SK-N-SH treated with all-trans-retinoic acid at 6 μM for 48 hours (cell line): Measurements from ENCODE around the gene BSN.

ENCODE experiments used
- ATAC-seq: fragments of 200-7000 bp; cut with Tn5 transposase; 3 replicates; pipeline ENCODE4 v1.9.1; 2020; ENCODE audit warnings: mild to moderate bottlenecking, moderate library complexity
- BACH2 ChIP-seq: fragments of 250-450 bp; sonication (Bioruptor Pico); IDR thresholded peaks from 2 replicates; pipeline ENCODE4 v1.9.0; 2021; ENCODE audit warnings: mild to moderate bottlenecking, borderline replicate concordance
- CSDC2 ChIP-seq: fragments of 250-450 bp; sonication (Bioruptor Pico); IDR thresholded peaks from 2 replicates; pipeline ENCODE4 v1.5.0; 2020; ENCODE audit warnings: mild to moderate bottlenecking, moderate library complexity
- ESRRG ChIP-seq: fragments of 250-450 bp; sonication (Bioruptor Pico); IDR thresholded peaks from 2 replicates; pipeline ENCODE4 v1.6.1; 2021; ENCODE audit warnings: mild to moderate bottlenecking
- GLIS3 ChIP-seq: fragments of 250-450 bp; sonication (Bioruptor Pico); IDR thresholded peaks from 2 replicates; pipeline ENCODE4 v1.5.0; 2020; ENCODE audit warnings: mild to moderate bottlenecking, moderate library complexity
- ISL1 ChIP-seq: fragments of 250-450 bp; sonication (Bioruptor Pico); IDR thresholded peaks from 2 replicates; pipeline ENCODE4 v2.1.2; 2022; ENCODE audit warnings: mild to moderate bottlenecking, moderate library complexity
- OSR1 ChIP-seq: fragments of 250-450 bp; sonication (Bioruptor Pico); IDR thresholded peaks from 2 replicates; pipeline ENCODE4 v1.8.0; 2022; ENCODE audit warnings: moderate library complexity, mild to moderate bottlenecking, inconsistent platforms
- RARB ChIP-seq: fragments of 250-450 bp; sonication (Bioruptor Pico); IDR thresholded peaks from 2 replicates; pipeline ENCODE4 v1.8.0; 2021; ENCODE audit warnings: mild to moderate bottlenecking, moderate library complexity
- SNAI2 ChIP-seq: fragments of 250-450 bp; sonication (Bioruptor Pico); IDR thresholded peaks from 2 replicates; pipeline ENCODE4 v1.5.0; 2020; ENCODE audit warnings: mild to moderate bottlenecking, moderate library complexity
- TCF4 ChIP-seq: fragments of 250-450 bp; sonication (Bioruptor Pico); IDR thresholded peaks from 2 replicates; pipeline ENCODE4 v1.8.0; 2021; ENCODE audit warnings: mild to moderate bottlenecking, moderate library complexity, borderline replicate concordance
- TOX ChIP-seq: fragments of 250-450 bp; sonication (Bioruptor Pico); IDR thresholded peaks from 2 replicates; pipeline ENCODE4 v1.8.0; 2021; ENCODE audit warnings: mild to moderate bottlenecking, moderate library complexity, borderline replicate concordance
- ZC3H10 ChIP-seq: fragments of 250-450 bp; sonication (Bioruptor Pico); IDR thresholded peaks from 2 replicates; pipeline ENCODE4 v1.5.1; 2021; ENCODE audit warnings: mild to moderate bottlenecking, moderate library complexity
- ZFP3 ChIP-seq: fragments of 250-450 bp; sonication (Bioruptor Pico); IDR thresholded peaks from 2 replicates; pipeline ENCODE4 v1.5.0; 2020; ENCODE audit warnings: mild to moderate bottlenecking, moderate library complexity
- ZFP30 ChIP-seq: fragments of 450-650 bp; formaldehyde crosslinking; IDR thresholded peaks from 2 replicates; pipeline ENCODE4 v1.5.0; 2022; ENCODE audit warnings: mild to moderate bottlenecking, moderate library complexity
- ZNF565 ChIP-seq: fragments of 450-650 bp; formaldehyde crosslinking; conservative IDR thresholded peaks from 2 replicates; pipeline ENCODE4 v1.5.0; 2020; ENCODE audit warnings: low read depth, mild to moderate bottlenecking, moderate library complexity
- ZNF70 ChIP-seq: fragments of 450-650 bp; formaldehyde crosslinking; IDR thresholded peaks from 2 replicates; pipeline ENCODE4 v1.5.0; 2020; ENCODE audit warnings: mild to moderate bottlenecking, moderate library complexity
- TF ChIP-seq, protein P1 (sequence below): fragments of 250-450 bp; sonication (Bioruptor Pico); IDR thresholded peaks from 2 replicates; pipeline ENCODE4 v1.8.0; 2020; ENCODE audit warnings: mild to moderate bottlenecking, moderate library complexity, borderline replicate concordance
- TF ChIP-seq, protein P2 (sequence below): fragments of 250-450 bp; sonication (Bioruptor Pico); IDR thresholded peaks from 2 replicates; pipeline ENCODE4 v1.5.0; 2020; ENCODE audit warnings: mild to moderate bottlenecking, moderate library complexity
- TF ChIP-seq, protein P3 (sequence below): fragments of 250-450 bp; sonication (Bioruptor Pico); IDR thresholded peaks from 2 replicates; pipeline ENCODE4 v1.5.1; 2021; ENCODE audit warnings: mild to moderate bottlenecking, moderate library complexity
- TF ChIP-seq, protein P4 (sequence below): fragments of 250-450 bp; sonication (Bioruptor Pico); IDR thresholded peaks from 2 replicates; pipeline ENCODE4 v1.8.0; 2021; ENCODE audit warnings: low read depth, mild to moderate bottlenecking, moderate library complexity, borderline replicate concordance
- TF ChIP-seq, protein P5 (sequence below): fragments of 250-450 bp; sonication (Bioruptor Pico); IDR thresholded peaks from 2 replicates; pipeline ENCODE4 v1.5.1; 2020; ENCODE audit warnings: low read depth, mild to moderate bottlenecking, moderate library complexity

BSN gene

DNA sequence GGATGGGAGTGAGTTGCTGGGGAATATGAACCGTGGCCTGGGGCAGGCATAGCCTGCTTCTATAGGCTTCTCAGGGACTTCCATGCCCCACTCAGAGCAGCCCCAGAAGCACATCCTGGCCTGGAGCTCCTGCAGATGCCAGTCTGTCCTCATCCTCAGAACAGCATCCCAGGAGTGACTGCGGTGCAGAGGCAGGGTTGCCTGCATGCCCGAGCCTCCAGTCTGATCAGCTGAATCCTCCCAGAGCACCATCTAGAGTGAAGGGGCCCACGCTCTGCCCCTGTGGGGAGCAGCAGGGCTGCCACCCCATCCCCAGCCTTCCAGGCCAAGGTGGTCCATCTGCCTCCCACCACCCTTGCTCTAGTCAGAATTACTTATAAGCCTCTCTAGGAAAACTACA lies 75.2 kb downstream of the BSN start:
- ATAC-seq, result no peak
- no peak for TF ChIP-seq TCF4 (CRISPR knock-in tag)
- no peak for TF ChIP-seq OSR1 (CRISPR knock-in tag)
- TF ChIP-seq ZFP3 (CRISPR knock-in tag), result no peak
- TF ChIP-seq ZNF565, result no peak
- TF ChIP-seq, all 23 proteins: peak for 0

DNA sequence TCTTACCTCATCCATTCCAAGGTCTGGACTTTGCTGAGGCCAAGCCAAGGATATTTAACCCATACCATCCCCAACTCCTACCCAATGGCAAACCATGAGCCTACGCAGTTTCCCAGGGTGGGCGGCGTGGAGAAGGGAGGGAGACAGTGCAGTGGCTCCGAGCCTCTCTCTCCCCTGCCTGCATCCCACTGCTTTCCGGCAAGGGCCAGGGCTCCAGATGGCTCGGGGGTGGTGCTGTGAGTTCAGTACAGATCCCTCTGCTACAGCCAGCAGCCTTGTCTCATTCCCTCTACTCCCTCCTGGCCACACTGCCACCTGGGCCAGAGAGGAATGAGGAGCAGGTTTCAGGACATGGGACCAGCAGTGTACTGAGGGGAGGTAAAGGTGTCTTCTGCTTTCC lies 75.6 kb downstream of the BSN start:
- TF ChIP-seq SNAI2 (CRISPR knock-in tag) (no peak), ESRRG (no peak), ZFP3 (CRISPR knock-in tag) (no peak), RARB (CRISPR knock-in tag) (no peak)
- TF ChIP-seq, protein P1, sequence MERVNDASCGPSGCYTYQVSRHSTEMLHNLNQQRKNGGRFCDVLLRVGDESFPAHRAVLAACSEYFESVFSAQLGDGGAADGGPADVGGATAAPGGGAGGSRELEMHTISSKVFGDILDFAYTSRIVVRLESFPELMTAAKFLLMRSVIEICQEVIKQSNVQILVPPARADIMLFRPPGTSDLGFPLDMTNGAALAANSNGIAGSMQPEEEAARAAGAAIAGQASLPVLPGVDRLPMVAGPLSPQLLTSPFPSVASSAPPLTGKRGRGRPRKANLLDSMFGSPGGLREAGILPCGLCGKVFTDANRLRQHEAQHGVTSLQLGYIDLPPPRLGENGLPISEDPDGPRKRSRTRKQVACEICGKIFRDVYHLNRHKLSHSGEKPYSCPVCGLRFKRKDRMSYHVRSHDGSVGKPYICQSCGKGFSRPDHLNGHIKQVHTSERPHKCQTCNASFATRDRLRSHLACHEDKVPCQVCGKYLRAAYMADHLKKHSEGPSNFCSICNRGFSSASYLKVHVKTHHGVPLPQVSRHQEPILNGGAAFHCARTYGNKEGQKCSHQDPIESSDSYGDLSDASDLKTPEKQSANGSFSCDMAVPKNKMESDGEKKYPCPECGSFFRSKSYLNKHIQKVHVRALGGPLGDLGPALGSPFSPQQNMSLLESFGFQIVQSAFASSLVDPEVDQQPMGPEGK (CRISPR knock-in tag), result no peak
- no peak for ATAC-seq

DNA sequence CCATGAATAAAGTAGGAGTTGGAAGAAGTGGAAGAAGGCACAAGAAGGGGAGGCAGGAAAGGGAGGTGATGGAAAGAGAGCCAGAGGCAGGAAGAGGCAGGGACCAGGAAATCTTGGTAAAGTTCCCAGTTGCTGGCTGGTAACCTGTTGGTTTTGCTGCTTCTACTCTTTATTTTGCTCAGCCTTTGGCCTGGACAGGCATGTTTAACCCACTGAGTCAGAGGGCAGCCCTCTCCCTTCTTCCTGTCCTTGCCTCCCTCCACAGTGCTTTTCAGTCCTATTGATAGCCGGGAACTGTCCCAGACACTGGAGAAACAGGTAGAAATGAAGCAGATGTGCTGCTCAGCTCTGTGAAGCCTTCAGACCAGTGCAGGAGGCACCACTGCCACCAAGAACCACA lies 76.5 kb downstream of the BSN start:
- TF ChIP-seq RARB (CRISPR knock-in tag) (no peak), SNAI2 (CRISPR knock-in tag) (no peak), ESRRG (no peak), ZFP30 (CRISPR knock-in tag) (no peak), ZC3H10 (CRISPR knock-in tag) (no peak), CSDC2 (CRISPR knock-in tag) (no peak), ZNF565 (no peak), BACH2 (no peak), ISL1 (CRISPR knock-in tag) (no peak)
- TF ChIP-seq, protein P2, sequence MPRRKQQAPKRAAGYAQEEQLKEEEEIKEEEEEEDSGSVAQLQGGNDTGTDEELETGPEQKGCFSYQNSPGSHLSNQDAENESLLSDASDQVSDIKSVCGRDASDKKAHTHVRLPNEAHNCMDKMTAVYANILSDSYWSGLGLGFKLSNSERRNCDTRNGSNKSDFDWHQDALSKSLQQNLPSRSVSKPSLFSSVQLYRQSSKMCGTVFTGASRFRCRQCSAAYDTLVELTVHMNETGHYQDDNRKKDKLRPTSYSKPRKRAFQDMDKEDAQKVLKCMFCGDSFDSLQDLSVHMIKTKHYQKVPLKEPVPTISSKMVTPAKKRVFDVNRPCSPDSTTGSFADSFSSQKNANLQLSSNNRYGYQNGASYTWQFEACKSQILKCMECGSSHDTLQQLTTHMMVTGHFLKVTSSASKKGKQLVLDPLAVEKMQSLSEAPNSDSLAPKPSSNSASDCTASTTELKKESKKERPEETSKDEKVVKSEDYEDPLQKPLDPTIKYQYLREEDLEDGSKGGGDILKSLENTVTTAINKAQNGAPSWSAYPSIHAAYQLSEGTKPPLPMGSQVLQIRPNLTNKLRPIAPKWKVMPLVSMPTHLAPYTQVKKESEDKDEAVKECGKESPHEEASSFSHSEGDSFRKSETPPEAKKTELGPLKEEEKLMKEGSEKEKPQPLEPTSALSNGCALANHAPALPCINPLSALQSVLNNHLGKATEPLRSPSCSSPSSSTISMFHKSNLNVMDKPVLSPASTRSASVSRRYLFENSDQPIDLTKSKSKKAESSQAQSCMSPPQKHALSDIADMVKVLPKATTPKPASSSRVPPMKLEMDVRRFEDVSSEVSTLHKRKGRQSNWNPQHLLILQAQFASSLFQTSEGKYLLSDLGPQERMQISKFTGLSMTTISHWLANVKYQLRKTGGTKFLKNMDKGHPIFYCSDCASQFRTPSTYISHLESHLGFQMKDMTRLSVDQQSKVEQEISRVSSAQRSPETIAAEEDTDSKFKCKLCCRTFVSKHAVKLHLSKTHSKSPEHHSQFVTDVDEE (CRISPR knock-in tag), result no peak
- TF ChIP-seq, protein P3, sequence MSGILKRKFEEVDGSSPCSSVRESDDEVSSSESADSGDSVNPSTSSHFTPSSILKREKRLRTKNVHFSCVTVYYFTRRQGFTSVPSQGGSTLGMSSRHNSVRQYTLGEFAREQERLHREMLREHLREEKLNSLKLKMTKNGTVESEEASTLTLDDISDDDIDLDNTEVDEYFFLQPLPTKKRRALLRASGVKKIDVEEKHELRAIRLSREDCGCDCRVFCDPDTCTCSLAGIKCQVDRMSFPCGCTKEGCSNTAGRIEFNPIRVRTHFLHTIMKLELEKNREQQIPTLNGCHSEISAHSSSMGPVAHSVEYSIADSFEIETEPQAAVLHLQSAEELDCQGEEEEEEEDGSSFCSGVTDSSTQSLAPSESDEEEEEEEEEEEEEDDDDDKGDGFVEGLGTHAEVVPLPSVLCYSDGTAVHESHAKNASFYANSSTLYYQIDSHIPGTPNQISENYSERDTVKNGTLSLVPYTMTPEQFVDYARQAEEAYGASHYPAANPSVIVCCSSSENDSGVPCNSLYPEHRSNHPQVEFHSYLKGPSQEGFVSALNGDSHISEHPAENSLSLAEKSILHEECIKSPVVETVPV (CRISPR knock-in tag), result no peak
- no peak for ATAC-seq

DNA sequence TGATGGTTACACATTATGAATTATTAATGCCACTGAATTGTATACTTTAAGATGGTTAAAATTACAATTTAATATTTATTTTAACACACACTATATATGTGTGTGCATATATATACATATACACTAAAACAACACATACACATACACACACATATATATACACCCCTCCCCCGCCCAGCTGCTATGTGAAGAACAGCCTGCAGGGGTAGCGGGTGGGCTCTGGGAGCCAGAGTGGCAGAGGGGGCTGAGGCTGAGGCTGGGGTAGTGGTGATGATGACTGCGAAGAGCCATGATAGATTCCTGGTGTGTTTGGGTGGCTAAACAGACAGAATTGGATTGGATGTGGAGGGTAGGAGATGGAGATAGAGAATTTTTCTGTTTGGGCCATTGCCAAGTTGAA lies 80.5 kb downstream of the BSN start:
- ATAC-seq, result no peak
- no peak for TF ChIP-seq GLIS3 (CRISPR knock-in tag)

DNA sequence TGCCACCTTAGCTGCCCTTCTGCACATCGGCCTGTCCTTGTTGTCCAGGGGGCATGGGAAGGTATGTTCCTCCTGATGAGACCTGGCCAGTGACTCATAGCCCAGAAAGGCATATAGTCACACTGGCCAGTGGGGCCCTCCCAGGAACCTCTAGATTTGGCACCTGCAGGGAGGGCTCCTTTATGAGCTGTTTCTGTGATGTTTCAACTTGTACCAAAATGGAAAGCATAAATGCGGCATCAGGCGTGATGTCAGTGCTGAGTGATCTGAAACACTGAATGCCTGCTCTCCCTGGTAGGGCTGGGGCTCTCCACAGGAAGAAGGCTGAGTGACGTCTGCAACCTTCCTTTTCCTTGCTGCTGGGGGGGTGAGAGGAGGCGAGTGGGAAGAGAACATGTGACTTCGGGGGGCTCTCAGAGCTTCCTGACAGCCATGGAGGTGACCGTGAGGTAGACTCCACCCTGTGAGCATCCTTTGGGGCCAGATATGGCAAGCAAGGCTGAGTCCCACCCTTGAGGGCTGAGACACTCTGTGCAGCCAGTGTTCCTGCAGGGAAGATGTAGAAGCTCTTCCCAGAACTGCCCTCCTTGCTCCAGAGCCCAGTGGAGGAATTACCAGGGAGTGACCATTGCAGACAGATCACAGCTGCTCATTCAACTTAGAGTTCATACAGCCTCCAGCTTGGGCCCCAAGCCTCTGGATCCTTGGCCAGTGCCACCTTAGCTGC lies 82.8 kb downstream of the BSN start:
- no peak for ATAC-seq
- TF ChIP-seq, protein P3 (CRISPR knock-in tag), result no peak
- TF ChIP-seq TCF4 (CRISPR knock-in tag), result no peak
- TF ChIP-seq ISL1 (CRISPR knock-in tag), result no peak
- no peak for TF ChIP-seq TOX
- TF ChIP-seq, protein P4, sequence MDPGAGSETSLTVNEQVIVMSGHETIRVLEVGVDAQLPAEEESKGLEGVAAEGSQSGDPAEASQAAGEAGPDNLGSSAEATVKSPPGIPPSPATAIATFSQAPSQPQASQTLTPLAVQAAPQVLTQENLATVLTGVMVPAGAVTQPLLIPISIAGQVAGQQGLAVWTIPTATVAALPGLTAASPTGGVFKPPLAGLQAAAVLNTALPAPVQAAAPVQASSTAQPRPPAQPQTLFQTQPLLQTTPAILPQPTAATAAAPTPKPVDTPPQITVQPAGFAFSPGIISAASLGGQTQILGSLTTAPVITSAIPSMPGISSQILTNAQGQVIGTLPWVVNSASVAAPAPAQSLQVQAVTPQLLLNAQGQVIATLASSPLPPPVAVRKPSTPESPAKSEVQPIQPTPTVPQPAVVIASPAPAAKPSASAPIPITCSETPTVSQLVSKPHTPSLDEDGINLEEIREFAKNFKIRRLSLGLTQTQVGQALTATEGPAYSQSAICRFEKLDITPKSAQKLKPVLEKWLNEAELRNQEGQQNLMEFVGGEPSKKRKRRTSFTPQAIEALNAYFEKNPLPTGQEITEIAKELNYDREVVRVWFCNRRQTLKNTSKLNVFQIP, result no peak
- TF ChIP-seq, protein P2 (CRISPR knock-in tag), result no peak
- TF ChIP-seq, protein P5, sequence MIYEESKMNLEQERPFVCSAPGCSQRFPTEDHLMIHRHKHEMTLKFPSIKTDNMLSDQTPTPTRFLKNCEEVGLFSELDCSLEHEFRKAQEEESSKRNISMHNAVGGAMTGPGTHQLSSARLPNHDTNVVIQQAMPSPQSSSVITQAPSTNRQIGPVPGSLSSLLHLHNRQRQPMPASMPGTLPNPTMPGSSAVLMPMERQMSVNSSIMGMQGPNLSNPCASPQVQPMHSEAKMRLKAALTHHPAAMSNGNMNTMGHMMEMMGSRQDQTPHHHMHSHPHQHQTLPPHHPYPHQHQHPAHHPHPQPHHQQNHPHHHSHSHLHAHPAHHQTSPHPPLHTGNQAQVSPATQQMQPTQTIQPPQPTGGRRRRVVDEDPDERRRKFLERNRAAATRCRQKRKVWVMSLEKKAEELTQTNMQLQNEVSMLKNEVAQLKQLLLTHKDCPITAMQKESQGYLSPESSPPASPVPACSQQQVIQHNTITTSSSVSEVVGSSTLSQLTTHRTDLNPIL (CRISPR knock-in tag), result no peak
- no peak for TF ChIP-seq ZC3H10 (CRISPR knock-in tag)
- no peak for TF ChIP-seq ZNF70
- no peak for TF ChIP-seq RARB (CRISPR knock-in tag)
- TF ChIP-seq ZFP30 (CRISPR knock-in tag), result no peak
